GM12878 (cell line): ENCODE measurements around the gene PPP1R13B. TPM values are rescaled to one million over a fixed set of nuclear protein-coding genes. Genes with fewer than 3 reads are reported as not detected.

Source experiments
- ATAC-seq: fragments of 200-7000 bp; cut with Tn5 transposase; 3 replicates; pipeline ENCODE4 v1.9.1; 2020; ENCODE audit warnings: mild to moderate bottlenecking, moderate library complexity
- BruUV-seq: library from RNA; stranded (reverse); fragments of 400-500 nt; replicated peaks from 2 replicates; lab custom pipeline; 2021; lab: Mats Ljungman, UMichigan
- CTCF ChIA-PET: fragments of 300-600 bp; sonication (Branson Sonifier 250); formaldehyde crosslinking; extraction: SDS; loops from one replicate; lab custom pipeline; 2021; ENCODE audit warnings: inconsistent platforms; lab: Yijun Ruan, JAX
- POLR2A ChIA-PET: fragments of 350-600 bp; formaldehyde crosslinking; extraction: SDS; loops from one replicate; lab custom pipeline; 2021; ENCODE audit warnings: inconsistent platforms; lab: Charles Lee
- RAD21 ChIA-PET: fragments of 300-600 bp; sonication (Branson Sonifier 250); formaldehyde crosslinking; loops from one replicate; lab custom pipeline; 2023; ENCODE audit warnings: antibody characterized with exemption; ENCODE audit not compliant: unreplicated experiment; lab: Charles Lee
- SMC1A ChIA-PET: fragments of 300-600 bp; sonication (Branson Sonifier 250); formaldehyde crosslinking; loops from one replicate; lab custom pipeline; 2023; ENCODE audit not compliant: unreplicated experiment, uncharacterized antibody; lab: Charles Lee
- DNase-seq: peaks from one replicate; pipeline ENCODE4 v3.0.0-alpha.2; 2011; ENCODE audit warnings: low read depth, low spot score
- FAIRE-seq: peaks from 3 replicates; lab custom pipeline; 2011; peaks lifted over from hg19 to GRCh38; lab: Jason Lieb, UNC
- H2AFZ ChIP-seq: 2 replicates; pipeline ENCODE4 v1.6.0; 2011; ENCODE audit warnings: low read depth, low read length, control low read depth; ENCODE audit not compliant: control insufficient read depth
- H3K27ac ChIP-seq: 2 replicates; pipeline ENCODE4 v1.5.1; 2011; ENCODE audit warnings: control low read depth; ENCODE audit not compliant: control insufficient read depth, insufficient read depth
- H3K27me3 ChIP-seq, 2 experiments: replicated peaks in 1 of 2; 2 replicates each; pipeline versions ENCODE4 v1.6.0 to v1.6.1; 2011; ENCODE audit warnings: low read length in 1 of 2; ENCODE audit not compliant: control insufficient read depth in 2 of 2, insufficient read depth in 2 of 2
- H3K36me3 ChIP-seq, 2 experiments: 2 replicates each; pipeline ENCODE4 v1.5.1; 2011; ENCODE audit warnings: low read length in 1 of 2; ENCODE audit not compliant: control insufficient read depth in 2 of 2, insufficient read depth in 2 of 2
- H3K4me1 ChIP-seq: 2 replicates; pipeline ENCODE4 v1.6.1; 2011; ENCODE audit warnings: mild to moderate bottlenecking, low read length, moderate library complexity, mixed read lengths; ENCODE audit not compliant: control insufficient read depth, insufficient read depth
- H3K4me2 ChIP-seq: 2 replicates; pipeline ENCODE4 v1.6.0; 2011; ENCODE audit warnings: control low read depth; ENCODE audit not compliant: control insufficient read depth, insufficient read depth
- H3K4me3 ChIP-seq: fragments of 200-600 bp; sonication (generic); 2 replicates; pipeline ENCODE4 v1.5.1; 2016
- H3K79me2 ChIP-seq: 2 replicates; pipeline ENCODE4 v1.6.0; 2011; ENCODE audit warnings: low read length; ENCODE audit not compliant: control insufficient read depth, insufficient read depth
- H3K9ac ChIP-seq: 2 replicates; pipeline ENCODE4 v1.8.0; 2011; ENCODE audit warnings: low read length, control low read depth, mixed read lengths; ENCODE audit not compliant: control insufficient read depth, insufficient read depth
- H3K9me3 ChIP-seq: replicated peaks from 3 replicates; pipeline ENCODE4 v1.5.1; 2011; ENCODE audit warnings: mild to moderate bottlenecking, low read length; ENCODE audit not compliant: control insufficient read depth, insufficient read depth
- H4K20me1 ChIP-seq: 2 replicates; pipeline ENCODE4 v1.6.0; 2011; ENCODE audit not compliant: control insufficient read depth, insufficient read depth
- IRF4 ChIP-seq: IDR thresholded peaks from 2 replicates; pipeline ENCODE4 v1.6.1; 2011; ENCODE audit warnings: low read depth, low read length
- KDM1A ChIP-seq: fragments of 200-600 bp; sonication (generic); IDR thresholded peaks from 2 replicates; pipeline ENCODE4 v1.6.1; 2016; ENCODE audit warnings: borderline replicate concordance
- MEF2B ChIP-seq: fragments of 450-650 bp; IDR thresholded peaks from 2 replicates; pipeline ENCODE4 v1.6.1; 2018; ENCODE audit warnings: mild to moderate bottlenecking, moderate library complexity; ENCODE audit not compliant: partially characterized antibody, poor library complexity, severe bottlenecking
- NFXL1 ChIP-seq: fragments of 450-650 bp; IDR thresholded peaks from 2 replicates; pipeline ENCODE4 v1.6.1; 2017; ENCODE audit warnings: antibody characterized with exemption, mild to moderate bottlenecking, borderline replicate concordance
- REST ChIP-seq: IDR thresholded peaks from 2 replicates; pipeline ENCODE4 v1.6.1; 2012; ENCODE audit warnings: mild to moderate bottlenecking, low read depth, low read length
- SREBF2 ChIP-seq: IDR thresholded peaks from 2 replicates; pipeline ENCODE4 v1.6.1; 2012; ENCODE audit warnings: mild to moderate bottlenecking, low read length
- ZBTB40 ChIP-seq: fragments of 450-650 bp; IDR thresholded peaks from 2 replicates; pipeline ENCODE4 v1.6.1; 2016; ENCODE audit warnings: mild to moderate bottlenecking, moderate library complexity, borderline replicate concordance
- ZSCAN29 ChIP-seq: fragments of 450-650 bp; IDR thresholded peaks from 2 replicates; pipeline ENCODE4 v1.6.1; 2017; ENCODE audit warnings: mild to moderate bottlenecking, moderate library complexity
- WGBS: methylation state at CpG from one replicate; pipeline ENCODE4 v1.1.6; 2016; ENCODE audit warnings: low lambda C conversion rate; ENCODE audit not compliant: insufficient replicate concordance, insufficient coverage; ENCODE audit errors: missing lambda C conversion rate; 5-methylcytosine and 5-hydroxymethylcytosine counted together
- in situ Hi-C: fragments of 300-500 bp; cut with MboI; formaldehyde crosslinking; loops from 9 replicates; pipeline ENCODE4 v1.14.3; 2018; ENCODE audit warnings: mixed read lengths
- intact Hi-C: fragments of 100-400 bp; cut with micrococcal nuclease; formaldehyde crosslinking; loops from one replicate; pipeline ENCODE4 v1.14.2; 2022; ENCODE audit not compliant: unreplicated experiment
- polyA plus RNA-seq, 11 experiments: library from polyadenylated mRNA; depleted of rRNA in 4 of 11; unstranded in 6 of 11; stranded (reverse) in 5 of 11; fragments of >200 nt; fragmentation: Nextera tagmentation in 4 of 11; fragmentation: Illumina TruSeq in 1 of 11; extraction: Ambion mirVana in 4 of 11; extraction: Trizol in 1 of 11; gene quantifications; 1 replicate in 1 of 11; 2 replicates in 10 of 11; pipeline versions ENCODE4 v1.2.1 to v1.2.3, GENCODE V29; 2011 to 2016; ENCODE audit warnings: inconsistent platforms in 2 of 11, missing spikeins in 2 of 11, low read depth in 1 of 11
- total RNA-seq, 4 experiments: library from RNA; depleted of rRNA in 3 of 4; stranded (reverse); fragments of >200 nt in 3 of 4; fragmentation: Illumina TruSeq in 1 of 4; extraction: Trizol in 1 of 4; gene quantifications; 2 replicates each; pipeline versions ENCODE4 v1.2.1 to v1.2.3, GENCODE V29; 2013 to 2021
- TF ChIP-seq, protein P1 (sequence below): IDR thresholded peaks from 2 replicates; pipeline ENCODE4 v1.6.1; 2011; ENCODE audit warnings: borderline replicate concordance, low read depth, mild to moderate bottlenecking, moderate library complexity, mixed read lengths, low read length; ENCODE audit not compliant: insufficient read depth; ENCODE audit errors: extremely low read length
- TF ChIP-seq, protein P2 (sequence below): IDR thresholded peaks from 2 replicates; pipeline ENCODE4 v1.6.1; 2012; ENCODE audit warnings: low read length, inconsistent platforms
- TF ChIP-seq, protein P3 (sequence below), 3 experiments: IDR thresholded peaks in 2 of 3; conservative IDR thresholded peaks in 1 of 3; 2 replicates each; pipeline ENCODE4 v1.5.1; 2011; ENCODE audit warnings: low read depth in 3 of 3, low read length in 3 of 3, mild to moderate bottlenecking in 3 of 3, control low read depth in 2 of 3, moderate library complexity in 2 of 3, inconsistent platforms in 1 of 3, mixed read lengths in 1 of 3; ENCODE audit not compliant: control insufficient read depth in 2 of 3, insufficient read depth in 1 of 3; ENCODE audit errors: extremely low read depth in 1 of 3

Gene PPP1R13B
- total and polyA plus RNA-seq, 10 of the 15 experiments (the other 5 are each of a cell fraction or from before 2014, with no cell fraction given), result 0.16 to 8.1 (median 3.2) TPM

- no peak for DNase-seq
- Histone ChIP-seq H3K79me2 (no peaks in the 10 kb centered on the region), H3K4me1 (no peaks in the 10 kb centered on the region), H3K4me2 (no peak overlapping the region), H2AFZ (no peak overlapping the region), H3K9me3 (no peaks in the 10 kb centered on the region), H3K4me3 (no peak overlapping the region), H3K36me3 (no peaks in the 10 kb centered on the region), H3K27ac (no peak overlapping the region), H3K27me3 (no peaks in the 10 kb centered on the region), H3K9ac (no peak overlapping the region), H4K20me1 (no peaks in the 10 kb centered on the region)
- intact Hi-C loops, result no loop called here
- no TSS peak for BruUV-seq
- ChIA-PET POLR2A (no interaction called here), CTCF (interaction anchor here (0.6 to 1.0 kb wide), 2 partner anchors 11 to 139 kb away, joined by 3 read pairs; no protein-coding TSS in a partner anchor), RAD21 (no interaction called here), SMC1A (interaction anchor here (1.0 to 1.1 kb wide), 2 partner anchors 9 to 218 kb away, joined by 3 read pairs; no protein-coding TSS in a partner anchor)
- no peak for FAIRE-seq
- in situ Hi-C loops, result no loop called here
- WGBS, result 57% methylated on average over 4 of the region's 4 CpGs
- no peak for ATAC-seq
- no peak for TF ChIP-seq MEF2B
- TF ChIP-seq SREBF2, result no peak
- no peak for TF ChIP-seq ZSCAN29
- TF ChIP-seq ZBTB40, result no peak
- TF ChIP-seq IRF4, result no peak
- no peak for TF ChIP-seq REST
- TF ChIP-seq, protein P1, sequence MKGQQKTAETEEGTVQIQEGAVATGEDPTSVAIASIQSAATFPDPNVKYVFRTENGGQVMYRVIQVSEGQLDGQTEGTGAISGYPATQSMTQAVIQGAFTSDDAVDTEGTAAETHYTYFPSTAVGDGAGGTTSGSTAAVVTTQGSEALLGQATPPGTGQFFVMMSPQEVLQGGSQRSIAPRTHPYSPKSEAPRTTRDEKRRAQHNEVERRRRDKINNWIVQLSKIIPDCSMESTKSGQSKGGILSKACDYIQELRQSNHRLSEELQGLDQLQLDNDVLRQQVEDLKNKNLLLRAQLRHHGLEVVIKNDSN, result no peak
- TF ChIP-seq, protein P2, sequence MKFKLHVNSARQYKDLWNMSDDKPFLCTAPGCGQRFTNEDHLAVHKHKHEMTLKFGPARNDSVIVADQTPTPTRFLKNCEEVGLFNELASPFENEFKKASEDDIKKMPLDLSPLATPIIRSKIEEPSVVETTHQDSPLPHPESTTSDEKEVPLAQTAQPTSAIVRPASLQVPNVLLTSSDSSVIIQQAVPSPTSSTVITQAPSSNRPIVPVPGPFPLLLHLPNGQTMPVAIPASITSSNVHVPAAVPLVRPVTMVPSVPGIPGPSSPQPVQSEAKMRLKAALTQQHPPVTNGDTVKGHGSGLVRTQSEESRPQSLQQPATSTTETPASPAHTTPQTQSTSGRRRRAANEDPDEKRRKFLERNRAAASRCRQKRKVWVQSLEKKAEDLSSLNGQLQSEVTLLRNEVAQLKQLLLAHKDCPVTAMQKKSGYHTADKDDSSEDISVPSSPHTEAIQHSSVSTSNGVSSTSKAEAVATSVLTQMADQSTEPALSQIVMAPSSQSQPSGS, result no peak
- no peak for TF ChIP-seq NFXL1
- TF ChIP-seq, protein P3, sequence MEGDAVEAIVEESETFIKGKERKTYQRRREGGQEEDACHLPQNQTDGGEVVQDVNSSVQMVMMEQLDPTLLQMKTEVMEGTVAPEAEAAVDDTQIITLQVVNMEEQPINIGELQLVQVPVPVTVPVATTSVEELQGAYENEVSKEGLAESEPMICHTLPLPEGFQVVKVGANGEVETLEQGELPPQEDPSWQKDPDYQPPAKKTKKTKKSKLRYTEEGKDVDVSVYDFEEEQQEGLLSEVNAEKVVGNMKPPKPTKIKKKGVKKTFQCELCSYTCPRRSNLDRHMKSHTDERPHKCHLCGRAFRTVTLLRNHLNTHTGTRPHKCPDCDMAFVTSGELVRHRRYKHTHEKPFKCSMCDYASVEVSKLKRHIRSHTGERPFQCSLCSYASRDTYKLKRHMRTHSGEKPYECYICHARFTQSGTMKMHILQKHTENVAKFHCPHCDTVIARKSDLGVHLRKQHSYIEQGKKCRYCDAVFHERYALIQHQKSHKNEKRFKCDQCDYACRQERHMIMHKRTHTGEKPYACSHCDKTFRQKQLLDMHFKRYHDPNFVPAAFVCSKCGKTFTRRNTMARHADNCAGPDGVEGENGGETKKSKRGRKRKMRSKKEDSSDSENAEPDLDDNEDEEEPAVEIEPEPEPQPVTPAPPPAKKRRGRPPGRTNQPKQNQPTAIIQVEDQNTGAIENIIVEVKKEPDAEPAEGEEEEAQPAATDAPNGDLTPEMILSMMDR (IDR thresholded peaks at IDR 0.05 in 2 of 3, conservative IDR thresholded peaks at IDR 0.05 in 1 of 3; ENCODE audit: control insufficient read depth in 2 of 3, extremely low read depth in 1 of 3, insufficient read depth in 1 of 3, low read depth in 3 of 3, low read length in 3 of 3), result no peak
- TF ChIP-seq KDM1A, result no peak
Measured at GRCh38 chr14:103770902-103771301, 76.5 kb downstream of the PPP1R13B start.
